HT1080 (cell line): ENCODE data around the gene VASH2. TPM values are rescaled to one million over a fixed set of nuclear protein-coding genes. Genes with fewer than 3 reads are reported as not detected.
"Not testable (repeated sequence)": the region's sequence is repeated elsewhere in the genome, so short reads cannot be mapped to it uniquely, and the experiment has no call there.

Experiments
- DNase-seq: peaks from one replicate; pipeline ENCODE4 v3.0.0-alpha.2; 2015; ENCODE audit warnings: low read depth
- total RNA-seq: library from RNA; depleted of rRNA; stranded (reverse); fragments of >200 nt; shearing (Covaris generic); gene quantifications from 2 replicates; pipeline ENCODE4 v1.2.3, GENCODE V29; 2014

Gene VASH2
- total RNA-seq, 1 experiment from 2014 or later: 0.42 TPM

GRCh38 chr1:212955098-212955497, 4.8 kb downstream of the VASH2 start:
- no peak for DNase-seq

GRCh38 chr1:212955961-212956620, 5.8 kb downstream of the VASH2 start:
- no peak for DNase-seq

- no peak for DNase-seq
Observed at GRCh38 chr1:212957546-212957945, 7.2 kb downstream of the VASH2 start.

- peak; percentile 83 for DNase-seq
Observed at GRCh38 chr1:212958175-212958574, 7.8 kb downstream of the VASH2 start.

GRCh38 chr1:212959266-212960220, 9.2 kb downstream of the VASH2 start:
- no peak for DNase-seq

GRCh38 chr1:212960932-212961331, 10.6 kb downstream of the VASH2 start:
- no peak for DNase-seq

- DNase-seq: no peak
Observed at GRCh38 chr1:212962509-212962908, 12.2 kb downstream of the VASH2 start.

GRCh38 chr1:212964102-212964501, 13.8 kb downstream of the VASH2 start:
- DNase-seq: no peak

GRCh38 chr1:212964993-212965392, 14.7 kb downstream of the VASH2 start:
- DNase-seq: not testable (repeated sequence)

- DNase-seq: no peak
Observed at GRCh38 chr1:212966616-212967015, 16.3 kb downstream of the VASH2 start.

- DNase-seq: peak; percentile 92
Observed at GRCh38 chr1:212967801-212968200, 17.5 kb downstream of the VASH2 start.

GRCh38 chr1:212968368-212968863, 18.1 kb downstream of the VASH2 start:
- no peak for DNase-seq

- no peak for DNase-seq
Observed at GRCh38 chr1:212970085-212970484, 19.7 kb downstream of the VASH2 start.

GRCh38 chr1:212971312-212971711, 21.0 kb downstream of the VASH2 start:
- DNase-seq: no peak

GRCh38 chr1:212973426-212973825, 23.1 kb downstream of the VASH2 start:
- DNase-seq: no peak

- no peak for DNase-seq
Observed at GRCh38 chr1:212973899-212974298, 23.6 kb downstream of the VASH2 start.

GRCh38 chr1:212974711-212975110, 24.4 kb downstream of the VASH2 start:
- no peak for DNase-seq

GRCh38 chr1:212975111-212975918, 25.0 kb downstream of the VASH2 start:
- DNase-seq: no peak

- no peak for DNase-seq
Observed at GRCh38 chr1:212976586-212976985, 26.2 kb downstream of the VASH2 start.

GRCh38 chr1:212977781-212978645, 27.7 kb downstream of the VASH2 start:
- peak; percentile 19 for DNase-seq
